Endothelial cell of umbilical vein (primary cell): ENCODE results near the gene PMEL. TPM values are rescaled to one million over a fixed set of nuclear protein-coding genes. Genes with fewer than 3 reads are reported as not detected.

Source experiments
- BruUV-seq: library from RNA; stranded (reverse); fragments of 400-500 nt; replicated peaks from 2 replicates; lab custom pipeline; 2021; lab: Mats Ljungman, UMichigan
- CTCF ChIA-PET: fragments of 300-600, 350-600 bp; sonication (Branson Sonifier 250); formaldehyde crosslinking; loops from one replicate; lab custom pipeline; 2021; ENCODE audit warnings: antibody characterized with exemption, inconsistent platforms; lab: Charles Lee
- POLR2A ChIA-PET: fragments of 300-600, 350-600 bp; sonication (Branson Sonifier 250); formaldehyde crosslinking; loops from one replicate; lab custom pipeline; 2021; ENCODE audit warnings: antibody characterized with exemption, inconsistent platforms; lab: Charles Lee
- DNase-seq: peaks from one replicate; pipeline ENCODE4 v3.0.0-alpha.2; 2011; ENCODE audit warnings: low read depth, low spot score
- FAIRE-seq: peaks from 2 replicates; lab custom pipeline; 2011; peaks lifted over from hg19 to GRCh38; lab: Jason Lieb, UNC
- H2AFZ ChIP-seq: 2 replicates; pipeline ENCODE4 v1.6.0; 2012; ENCODE audit warnings: low read depth, low read length, control low read depth, inconsistent platforms
- H3K27ac ChIP-seq: 2 replicates; pipeline ENCODE4 v1.5.1; 2011; ENCODE audit warnings: low read depth, mild to moderate bottlenecking, control low read depth, low read length, moderate library complexity; ENCODE audit not compliant: insufficient read depth
- H3K27me3 ChIP-seq, 2 experiments: 2 replicates each; pipeline versions ENCODE4 v1.6.0 to v1.6.1; 2011; ENCODE audit warnings: low read length in 2 of 2, mixed read lengths in 1 of 2; ENCODE audit not compliant: control insufficient read depth in 2 of 2, insufficient read depth in 2 of 2
- H3K36me3 ChIP-seq, 2 experiments: 2 replicates in 1 of 2; 3 replicates in 1 of 2; pipeline ENCODE4 v1.5.1; 2011; ENCODE audit warnings: low read length in 2 of 2, mild to moderate bottlenecking in 1 of 2, moderate library complexity in 1 of 2; ENCODE audit not compliant: control insufficient read depth in 2 of 2, insufficient read depth in 2 of 2; ENCODE audit errors: extremely low read depth in 1 of 2
- H3K4me1 ChIP-seq: 3 replicates; pipeline ENCODE4 v1.5.1; 2011; ENCODE audit warnings: mild to moderate bottlenecking, low read length; ENCODE audit not compliant: control insufficient read depth, insufficient read depth; ENCODE audit errors: extremely low read depth
- H3K4me2 ChIP-seq: 2 replicates; pipeline ENCODE4 v1.6.1; 2011; ENCODE audit warnings: low read length, control low read depth, mixed read lengths; ENCODE audit not compliant: insufficient read depth
- H3K4me3 ChIP-seq, 3 experiments: fragments of 200-600 bp in 1 of 3; sonication (generic), shearing (Covaris generic) in 1 of 3; replicated peaks in 1 of 3; 2 replicates each; pipeline ENCODE4 v1.5.1; 2011 to 2016; ENCODE audit warnings: control low read depth in 3 of 3, low read length in 3 of 3, mild to moderate bottlenecking in 2 of 3, inconsistent platforms in 1 of 3, low read depth in 1 of 3, moderate library complexity in 1 of 3; ENCODE audit not compliant: insufficient read depth in 1 of 3
- H3K79me2 ChIP-seq: 2 replicates; pipeline ENCODE4 v1.6.0; 2012; ENCODE audit warnings: low read length, inconsistent platforms; ENCODE audit not compliant: control insufficient read depth, insufficient read depth
- H3K9ac ChIP-seq: replicated peaks from 2 replicates; pipeline ENCODE3; 2011; ENCODE audit warnings: low read length, control low read depth; ENCODE audit not compliant: insufficient read depth; ENCODE audit errors: extremely low read depth
- H3K9me1 ChIP-seq: replicated peaks from 3 replicates; pipeline ENCODE4 v1.6.0; 2011; ENCODE audit warnings: mild to moderate bottlenecking, low read length; ENCODE audit not compliant: control insufficient read depth, insufficient read depth; ENCODE audit errors: extremely low read depth
- H3K9me3 ChIP-seq: replicated peaks from 2 replicates; pipeline ENCODE4 v1.5.1; 2012; ENCODE audit warnings: low read length, inconsistent platforms; ENCODE audit not compliant: control insufficient read depth, insufficient read depth
- H4K20me1 ChIP-seq: replicated peaks from 2 replicates; pipeline ENCODE3; 2011; ENCODE audit warnings: mild to moderate bottlenecking, low read length; ENCODE audit not compliant: control insufficient read depth, insufficient read depth; ENCODE audit errors: extremely low read depth
- EZH2 ChIP-seq: IDR thresholded peaks from 2 replicates; pipeline ENCODE4 v1.6.1; 2012; ENCODE audit warnings: borderline replicate concordance, low read depth, mild to moderate bottlenecking, moderate library complexity, low read length, inconsistent platforms; ENCODE audit not compliant: severe bottlenecking
- JUN ChIP-seq: IDR thresholded peaks from 2 replicates; pipeline ENCODE4 v1.6.1; 2011; ENCODE audit warnings: borderline replicate concordance, low read depth; ENCODE audit not compliant: insufficient read length, insufficient read depth
- POLR2AphosphoS5 ChIP-seq: IDR thresholded peaks from 2 replicates; pipeline ENCODE4 v1.6.1; 2012; ENCODE audit warnings: low read depth, mild to moderate bottlenecking, control low read depth, low read length, moderate library complexity; ENCODE audit not compliant: insufficient read depth
- dilution Hi-C: fragments of 300-500 bp; cut with MboI; formaldehyde crosslinking; loops from one replicate; pipeline ENCODE4 v1.15.0; 2019; ENCODE audit warnings: low sequenced_read_pairs; ENCODE audit not compliant: extremely low pct_ligation_motif_present
- intact Hi-C: fragments of 100-400 bp; cut with micrococcal nuclease; formaldehyde crosslinking; loops from one replicate; pipeline ENCODE4 v1.10.0; 2022
- polyA plus RNA-seq, 4 experiments: library from polyadenylated mRNA; depleted of rRNA in 3 of 4; stranded (reverse) in 3 of 4; unstranded in 1 of 4; fragments of >200 nt; gene quantifications; 2 replicates each; pipeline versions ENCODE4 v1.2.1 to v1.2.3, GENCODE V29; 2011 to 2012; ENCODE audit warnings: missing spikeins in 1 of 4
- total RNA-seq: library from RNA; stranded (reverse); gene quantifications from 2 replicates; pipeline ENCODE4 v1.2.3, GENCODE V29; 2021
- TF ChIP-seq, protein P1 (sequence below), 2 donors: IDR thresholded peaks; 1 replicate in 1 of 2; 2 replicates in 1 of 2; pipeline ENCODE4 v1.5.1; 2011; ENCODE audit warnings: low read length in 2 of 2, mild to moderate bottlenecking in 2 of 2, moderate library complexity in 2 of 2, control low read depth in 1 of 2, inconsistent platforms in 1 of 2, low read depth in 1 of 2; ENCODE audit not compliant: insufficient read depth in 1 of 2; ENCODE audit errors: extremely low read depth in 1 of 2
- TF ChIP-seq, protein P2 (sequence below): IDR thresholded peaks from 2 replicates; pipeline ENCODE4 v1.6.1; 2011; ENCODE audit not compliant: insufficient read depth, insufficient read length

Gene PMEL
- total and polyA plus RNA-seq, 2 donors (not counting 3 experiments of a cell fraction or from before 2014, with no cell fraction given), result 0.51 to 0.99 TPM

- Histone ChIP-seq H3K9me3 (no peaks in the 10 kb centered on the region), H3K9me1 (no peaks in the 10 kb centered on the region), H3K4me2 (no peak overlapping the region), H2AFZ (no peak overlapping the region), H3K4me3 (no peak overlapping the region), H3K4me1 (peaks cover 16% of the 10 kb centered on the region), H3K9ac (no peak overlapping the region), H3K79me2 (peaks cover 56% of the 10 kb centered on the region), H3K36me3 (peaks cover 4 to 5% of the 10 kb centered on the region in 2 experiments), H3K27ac (no peak overlapping the region), H4K20me1 (no peaks in the 10 kb centered on the region), H3K27me3 (no peaks in the 10 kb centered on the region)
- ChIA-PET POLR2A (no interaction called here), CTCF (interaction anchor here (1.2 kb wide), 2 partner anchors 17 to 51 kb away, joined by 3 read pairs; no protein-coding TSS in a partner anchor)
- FAIRE-seq (no peak), DNase-seq (no peak)
- intact Hi-C loops (no loop called here), dilution Hi-C loops (no loop called here)
- no TSS peak for BruUV-seq
- no peak for TF ChIP-seq POLR2AphosphoS5
- no peak for TF ChIP-seq JUN
- TF ChIP-seq EZH2, result no peak
- TF ChIP-seq, protein P1, sequence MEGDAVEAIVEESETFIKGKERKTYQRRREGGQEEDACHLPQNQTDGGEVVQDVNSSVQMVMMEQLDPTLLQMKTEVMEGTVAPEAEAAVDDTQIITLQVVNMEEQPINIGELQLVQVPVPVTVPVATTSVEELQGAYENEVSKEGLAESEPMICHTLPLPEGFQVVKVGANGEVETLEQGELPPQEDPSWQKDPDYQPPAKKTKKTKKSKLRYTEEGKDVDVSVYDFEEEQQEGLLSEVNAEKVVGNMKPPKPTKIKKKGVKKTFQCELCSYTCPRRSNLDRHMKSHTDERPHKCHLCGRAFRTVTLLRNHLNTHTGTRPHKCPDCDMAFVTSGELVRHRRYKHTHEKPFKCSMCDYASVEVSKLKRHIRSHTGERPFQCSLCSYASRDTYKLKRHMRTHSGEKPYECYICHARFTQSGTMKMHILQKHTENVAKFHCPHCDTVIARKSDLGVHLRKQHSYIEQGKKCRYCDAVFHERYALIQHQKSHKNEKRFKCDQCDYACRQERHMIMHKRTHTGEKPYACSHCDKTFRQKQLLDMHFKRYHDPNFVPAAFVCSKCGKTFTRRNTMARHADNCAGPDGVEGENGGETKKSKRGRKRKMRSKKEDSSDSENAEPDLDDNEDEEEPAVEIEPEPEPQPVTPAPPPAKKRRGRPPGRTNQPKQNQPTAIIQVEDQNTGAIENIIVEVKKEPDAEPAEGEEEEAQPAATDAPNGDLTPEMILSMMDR (IDR thresholded peaks at IDR 0.05; ENCODE audit: extremely low read depth in 1 of 2, insufficient read depth in 1 of 2, low read depth in 1 of 2, low read length in 2 of 2), result no peak
- TF ChIP-seq, protein P2, sequence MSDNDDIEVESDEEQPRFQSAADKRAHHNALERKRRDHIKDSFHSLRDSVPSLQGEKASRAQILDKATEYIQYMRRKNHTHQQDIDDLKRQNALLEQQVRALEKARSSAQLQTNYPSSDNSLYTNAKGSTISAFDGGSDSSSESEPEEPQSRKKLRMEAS, result no peak
Observed at GRCh38 chr12:55979069-55979468, 13.2 kb upstream of the PMEL start.
